Nephron (organoid): ENCODE measurements around the gene FBXW9.

ENCODE experiments used
- H3K27ac Mint-ChIP-seq, 3 experiments: 2 replicates each; pipeline ENCODE4 v1.8.0; 2020; ENCODE audit warnings: mixed read lengths in 3 of 3, mild to moderate bottlenecking in 2 of 3, moderate library complexity in 1 of 3
- H3K27me3 Mint-ChIP-seq: 2 replicates; pipeline ENCODE4 v1.8.0; 2021; ENCODE audit warnings: low read depth, mild to moderate bottlenecking, moderate library complexity, mixed read lengths
- H3K36me3 Mint-ChIP-seq: 2 replicates; pipeline ENCODE4 v1.8.0; 2020; ENCODE audit warnings: low read depth, mixed read lengths
- H3K4me1 Mint-ChIP-seq: 2 replicates; pipeline ENCODE4 v1.8.0; 2020; ENCODE audit warnings: mixed read lengths
- H3K4me3 Mint-ChIP-seq, 3 experiments: 2 replicates each; pipeline ENCODE4 v1.8.0; 2020; ENCODE audit warnings: mild to moderate bottlenecking in 3 of 3, mixed read lengths in 3 of 3, moderate library complexity in 2 of 3
- H3K9me3 Mint-ChIP-seq: 2 replicates; pipeline ENCODE4 v1.8.0; 2020; ENCODE audit warnings: mixed read lengths
- TF ChIP-seq, protein P1 (sequence below), 3 experiments: fragments of 200-600 bp; sonication (generic); IDR thresholded peaks; one replicate each; pipeline ENCODE4 v1.5.0; 2021; ENCODE audit warnings: antibody characterized with exemption in 3 of 3; ENCODE audit not compliant: unreplicated experiment in 3 of 3

The FBXW9 gene

DNA sequence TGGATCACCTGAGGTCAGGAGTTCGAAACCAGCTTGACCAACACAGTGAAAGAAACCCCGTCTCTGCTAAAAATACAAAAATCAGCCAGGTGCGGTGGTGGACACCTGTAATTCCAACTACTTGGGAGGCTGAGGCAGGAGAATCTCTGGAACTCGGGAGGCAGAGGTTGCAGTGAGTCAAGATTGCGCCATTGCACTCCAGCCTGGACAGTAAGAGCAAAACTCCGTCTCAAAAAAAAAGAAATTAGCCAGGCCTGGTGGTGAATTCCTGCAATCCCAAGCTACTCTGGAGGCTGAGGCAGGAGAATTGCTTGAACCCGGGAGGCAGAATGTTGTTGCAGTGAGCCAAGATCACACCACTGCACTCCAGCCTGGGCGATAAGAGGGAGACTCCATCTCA lies 12.2 kb upstream of the FBXW9 start:
- Mint-ChIP-seq H3K4me1 (no peaks in the 10 kb centered on the region), H3K27me3 (no peaks in the 10 kb centered on the region), H3K4me3 (no peak overlapping the region), H3K9me3 (no peaks in the 10 kb centered on the region), H3K27ac (no peak overlapping the region), H3K36me3 (peaks cover 71% of the 10 kb centered on the region)
- TF ChIP-seq, protein P1, sequence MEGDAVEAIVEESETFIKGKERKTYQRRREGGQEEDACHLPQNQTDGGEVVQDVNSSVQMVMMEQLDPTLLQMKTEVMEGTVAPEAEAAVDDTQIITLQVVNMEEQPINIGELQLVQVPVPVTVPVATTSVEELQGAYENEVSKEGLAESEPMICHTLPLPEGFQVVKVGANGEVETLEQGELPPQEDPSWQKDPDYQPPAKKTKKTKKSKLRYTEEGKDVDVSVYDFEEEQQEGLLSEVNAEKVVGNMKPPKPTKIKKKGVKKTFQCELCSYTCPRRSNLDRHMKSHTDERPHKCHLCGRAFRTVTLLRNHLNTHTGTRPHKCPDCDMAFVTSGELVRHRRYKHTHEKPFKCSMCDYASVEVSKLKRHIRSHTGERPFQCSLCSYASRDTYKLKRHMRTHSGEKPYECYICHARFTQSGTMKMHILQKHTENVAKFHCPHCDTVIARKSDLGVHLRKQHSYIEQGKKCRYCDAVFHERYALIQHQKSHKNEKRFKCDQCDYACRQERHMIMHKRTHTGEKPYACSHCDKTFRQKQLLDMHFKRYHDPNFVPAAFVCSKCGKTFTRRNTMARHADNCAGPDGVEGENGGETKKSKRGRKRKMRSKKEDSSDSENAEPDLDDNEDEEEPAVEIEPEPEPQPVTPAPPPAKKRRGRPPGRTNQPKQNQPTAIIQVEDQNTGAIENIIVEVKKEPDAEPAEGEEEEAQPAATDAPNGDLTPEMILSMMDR (IDR thresholded peaks at IDR 0.05; ENCODE audit: unreplicated experiment in 3 of 3) = no peak

DNA sequence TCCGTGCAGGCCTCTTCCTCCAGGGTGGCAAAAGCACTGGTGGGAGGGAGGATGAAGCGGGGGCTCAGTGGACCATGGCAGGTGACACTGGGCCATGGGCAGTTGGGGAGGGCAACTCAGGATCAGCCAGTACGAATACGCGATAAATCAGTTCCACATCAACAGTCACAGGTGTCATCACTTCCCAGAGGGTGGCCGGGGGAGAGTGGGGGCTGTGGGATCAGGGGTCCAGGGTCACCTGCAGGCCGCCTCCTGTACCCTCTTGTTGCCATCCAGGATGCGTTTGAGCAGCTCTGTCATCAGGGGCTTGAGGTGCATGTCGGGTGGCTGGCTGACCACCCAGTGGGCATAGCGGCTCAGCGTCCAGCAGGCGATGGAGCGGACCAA lies 9.9 kb upstream of the FBXW9 start:
- TF ChIP-seq, protein P1 (IDR thresholded peaks at IDR 0.05; ENCODE audit: unreplicated experiment in 3 of 3) = no peak
- H3K27ac Mint-ChIP-seq = no peak overlapping the region
- H3K4me3 Mint-ChIP-seq = no peak overlapping the region
- H3K27me3 Mint-ChIP-seq = no peaks in the 10 kb centered on the region
- no peaks in the 10 kb centered on the region for H3K9me3 Mint-ChIP-seq
- H3K36me3 Mint-ChIP-seq = peaks cover 70% of the 10 kb centered on the region
- H3K4me1 Mint-ChIP-seq = no peaks in the 10 kb centered on the region

DNA sequence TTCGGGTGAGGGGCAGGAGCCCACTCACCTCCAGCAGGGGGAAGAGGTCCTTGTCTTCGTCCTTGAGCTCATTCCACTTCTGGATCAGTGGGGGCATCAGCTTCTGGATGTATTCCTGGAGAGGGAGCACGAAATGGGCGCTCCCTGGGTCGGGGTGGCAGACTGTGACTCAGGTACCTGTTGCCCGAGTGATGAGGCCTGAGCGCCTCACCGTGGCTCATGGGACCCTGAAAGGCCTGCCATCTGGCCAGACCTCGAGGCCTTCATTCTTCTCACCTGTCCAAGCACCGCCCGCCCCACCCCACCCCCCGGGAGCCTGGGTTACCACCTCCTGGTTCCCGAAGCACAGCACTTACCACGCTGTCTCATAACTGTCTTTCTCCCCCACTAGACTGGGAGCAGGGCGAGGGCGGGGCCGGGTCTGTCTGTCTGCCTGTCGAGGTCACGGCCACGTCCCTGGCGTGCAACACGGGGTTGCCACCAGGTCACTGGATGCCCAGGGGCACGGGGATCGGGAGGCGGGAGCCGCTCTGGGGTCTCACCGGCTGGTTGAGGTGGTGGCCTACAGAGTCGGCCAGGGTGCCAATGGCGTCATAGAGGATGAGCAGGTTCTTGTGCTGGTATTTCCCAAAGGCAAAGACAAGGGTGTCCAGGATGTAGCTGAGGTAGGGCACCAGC lies 9.4 kb upstream of the FBXW9 start:
- TF ChIP-seq, protein P1 (IDR thresholded peaks at IDR 0.05; ENCODE audit: unreplicated experiment in 3 of 3) = no peak
- H3K27me3 Mint-ChIP-seq = no peaks in the 10 kb centered on the region
- H3K9me3 Mint-ChIP-seq = no peaks in the 10 kb centered on the region
- H3K4me1 Mint-ChIP-seq = no peaks in the 10 kb centered on the region
- H3K36me3 Mint-ChIP-seq = peaks cover 71% of the 10 kb centered on the region
- no peak overlapping the region for H3K27ac Mint-ChIP-seq
- H3K4me3 Mint-ChIP-seq = no peak overlapping the region

DNA sequence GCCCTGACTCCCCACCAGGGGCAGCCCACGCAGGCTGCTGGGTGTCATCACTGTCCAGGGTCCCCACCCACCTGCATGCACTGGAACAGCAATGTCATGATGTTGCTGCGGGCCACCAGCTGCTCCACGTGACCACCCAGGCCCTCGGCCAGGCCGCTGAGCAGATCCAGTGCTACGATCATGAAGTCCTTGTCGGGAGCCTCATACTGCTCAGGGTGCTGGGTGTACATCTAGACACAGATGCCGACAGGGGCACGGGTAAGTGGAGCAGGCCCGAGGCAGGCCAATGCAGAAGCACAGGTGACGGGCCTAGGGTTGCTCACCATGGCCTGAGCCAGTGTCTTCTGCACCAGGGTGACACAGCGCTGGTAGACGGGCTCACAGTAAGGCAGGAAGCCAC lies 8.7 kb upstream of the FBXW9 start:
- peaks cover 68% of the 10 kb centered on the region for H3K36me3 Mint-ChIP-seq
- H3K4me1 Mint-ChIP-seq = no peaks in the 10 kb centered on the region
- H3K27me3 Mint-ChIP-seq = no peaks in the 10 kb centered on the region
- no peak overlapping the region for H3K27ac Mint-ChIP-seq
- TF ChIP-seq, protein P1 (IDR thresholded peaks at IDR 0.05; ENCODE audit: unreplicated experiment in 3 of 3) = no peak
- no peak overlapping the region for H3K4me3 Mint-ChIP-seq
- H3K9me3 Mint-ChIP-seq = no peaks in the 10 kb centered on the region

DNA sequence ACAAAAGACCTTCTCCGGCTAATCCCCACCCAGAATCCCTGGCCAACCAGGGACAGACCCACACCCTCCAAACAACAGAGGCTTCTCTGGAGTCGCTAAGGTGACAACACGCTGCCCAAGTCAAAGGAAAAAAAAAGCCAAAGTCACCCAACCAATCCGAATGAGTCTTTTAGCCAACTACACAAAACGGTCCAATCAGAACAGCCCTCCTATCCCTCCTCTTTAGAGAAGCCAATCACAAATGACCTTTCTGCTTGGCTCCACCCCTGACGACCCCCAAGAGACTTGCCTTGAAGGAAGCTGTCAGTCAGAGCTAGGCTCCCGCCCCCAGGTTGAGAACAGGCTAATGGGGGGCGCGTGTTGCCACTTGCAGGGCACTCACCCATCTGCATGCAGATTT lies 6.6 kb upstream of the FBXW9 start:
- Mint-ChIP-seq H3K27me3 (no peaks in the 10 kb centered on the region), H3K9me3 (no peaks in the 10 kb centered on the region), H3K36me3 (peaks cover 62% of the 10 kb centered on the region), H3K27ac (no peak overlapping the region), H3K4me3 (no peak overlapping the region), H3K4me1 (peaks cover 3% of the 10 kb centered on the region)
- TF ChIP-seq, protein P1 (IDR thresholded peaks at IDR 0.05; ENCODE audit: unreplicated experiment in 3 of 3) = no peak

DNA sequence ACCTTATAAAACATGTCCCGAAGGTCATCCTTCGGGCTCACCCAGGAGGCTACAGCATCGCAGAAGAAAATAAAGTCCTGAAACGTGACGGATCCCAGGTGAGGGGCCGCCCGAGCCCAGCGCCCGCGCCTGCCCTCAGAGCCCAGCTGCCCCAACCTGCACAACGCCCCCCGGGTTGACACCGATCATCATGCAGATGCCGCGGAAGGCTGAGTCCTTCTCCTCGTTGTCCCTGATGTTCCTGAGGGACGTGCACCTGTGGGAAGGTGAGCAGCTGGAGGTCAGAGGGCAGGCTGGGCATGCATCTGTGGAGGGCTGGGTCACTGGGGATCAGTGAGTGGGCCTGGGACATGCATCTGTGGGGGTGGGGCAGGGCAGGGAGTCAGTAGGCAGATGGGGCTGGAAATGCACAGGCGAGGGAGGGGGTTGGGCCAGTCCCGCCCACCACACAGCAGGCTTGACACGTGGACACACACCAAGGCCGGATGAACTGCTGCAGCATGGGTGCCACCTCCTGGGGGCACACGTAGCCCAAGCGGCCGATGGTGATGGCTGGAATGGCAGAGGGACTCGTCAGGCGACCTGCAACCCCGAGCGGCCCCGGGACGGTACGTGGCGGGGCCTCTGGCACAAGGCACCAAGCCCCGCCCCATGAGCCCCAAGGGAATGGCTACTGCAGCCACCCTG lies 5.3 kb upstream of the FBXW9 start:
- H3K4me3 Mint-ChIP-seq = no peak overlapping the region

More for the DNA sequence above, 5.3 kb upstream of the FBXW9 start:
- TF ChIP-seq, protein P1 (IDR thresholded peaks at IDR 0.05; ENCODE audit: unreplicated experiment in 3 of 3) = no peak
- Mint-ChIP-seq H3K27me3 (no peaks in the 10 kb centered on the region), H3K27ac (no peak overlapping the region), H3K4me1 (peaks cover 6% of the 10 kb centered on the region), H3K36me3 (peaks cover 56% of the 10 kb centered on the region), H3K9me3 (no peaks in the 10 kb centered on the region)
